Epithelial cell of esophagus (primary cell): ENCODE results near the gene NOP10.

Experiments
- DNase-seq: peaks from one replicate; pipeline ENCODE4 v3.0.0; 2010; ENCODE audit warnings: low read depth
- H3K4me3 ChIP-seq: 2 replicates; pipeline ENCODE4 v1.5.1; 2011; ENCODE audit warnings: mild to moderate bottlenecking, low read length, control low read depth
- TF ChIP-seq, protein P1 (sequence below): IDR thresholded peaks from 2 replicates; pipeline ENCODE4 v1.5.1; 2011; ENCODE audit warnings: low read depth, mild to moderate bottlenecking, low read length, control low read depth, inconsistent platforms; ENCODE audit not compliant: insufficient read depth; ENCODE audit errors: missing control alignments

NOP10 gene

GRCh38 chr15:34370129-34370528, 27.2 kb upstream of the NOP10 start:
- DNase-seq, result no peak
- H3K4me3 ChIP-seq, result no peak overlapping the region
- TF ChIP-seq, protein P1, sequence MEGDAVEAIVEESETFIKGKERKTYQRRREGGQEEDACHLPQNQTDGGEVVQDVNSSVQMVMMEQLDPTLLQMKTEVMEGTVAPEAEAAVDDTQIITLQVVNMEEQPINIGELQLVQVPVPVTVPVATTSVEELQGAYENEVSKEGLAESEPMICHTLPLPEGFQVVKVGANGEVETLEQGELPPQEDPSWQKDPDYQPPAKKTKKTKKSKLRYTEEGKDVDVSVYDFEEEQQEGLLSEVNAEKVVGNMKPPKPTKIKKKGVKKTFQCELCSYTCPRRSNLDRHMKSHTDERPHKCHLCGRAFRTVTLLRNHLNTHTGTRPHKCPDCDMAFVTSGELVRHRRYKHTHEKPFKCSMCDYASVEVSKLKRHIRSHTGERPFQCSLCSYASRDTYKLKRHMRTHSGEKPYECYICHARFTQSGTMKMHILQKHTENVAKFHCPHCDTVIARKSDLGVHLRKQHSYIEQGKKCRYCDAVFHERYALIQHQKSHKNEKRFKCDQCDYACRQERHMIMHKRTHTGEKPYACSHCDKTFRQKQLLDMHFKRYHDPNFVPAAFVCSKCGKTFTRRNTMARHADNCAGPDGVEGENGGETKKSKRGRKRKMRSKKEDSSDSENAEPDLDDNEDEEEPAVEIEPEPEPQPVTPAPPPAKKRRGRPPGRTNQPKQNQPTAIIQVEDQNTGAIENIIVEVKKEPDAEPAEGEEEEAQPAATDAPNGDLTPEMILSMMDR, result no peak

GRCh38 chr15:34367101-34368081, 24.5 kb upstream of the NOP10 start, which contains the start of gene LPCAT4:
LPCAT4 (minus strand) TSS chr15:34367196; CDS start chr15:34367100, 96 bp downstream.
- peak; percentile 88 for DNase-seq
- peak within 1 kb of the TSS; percentile 79 for H3K4me3 ChIP-seq
- TF ChIP-seq, protein P1, result peak; percentile 80

GRCh38 chr15:34366271-34367065, 23.5 kb upstream of the NOP10 start:
- peak; percentile 69 for DNase-seq
- TF ChIP-seq, protein P1, result no peak
- H3K4me3 ChIP-seq, result peak overlapping the region; percentile 79

GRCh38 chr15:34365836-34366235, 22.9 kb upstream of the NOP10 start:
- TF ChIP-seq, protein P1, result no peak
- DNase-seq, result no peak
- peak overlapping the region; percentile 79 for H3K4me3 ChIP-seq

DNA sequence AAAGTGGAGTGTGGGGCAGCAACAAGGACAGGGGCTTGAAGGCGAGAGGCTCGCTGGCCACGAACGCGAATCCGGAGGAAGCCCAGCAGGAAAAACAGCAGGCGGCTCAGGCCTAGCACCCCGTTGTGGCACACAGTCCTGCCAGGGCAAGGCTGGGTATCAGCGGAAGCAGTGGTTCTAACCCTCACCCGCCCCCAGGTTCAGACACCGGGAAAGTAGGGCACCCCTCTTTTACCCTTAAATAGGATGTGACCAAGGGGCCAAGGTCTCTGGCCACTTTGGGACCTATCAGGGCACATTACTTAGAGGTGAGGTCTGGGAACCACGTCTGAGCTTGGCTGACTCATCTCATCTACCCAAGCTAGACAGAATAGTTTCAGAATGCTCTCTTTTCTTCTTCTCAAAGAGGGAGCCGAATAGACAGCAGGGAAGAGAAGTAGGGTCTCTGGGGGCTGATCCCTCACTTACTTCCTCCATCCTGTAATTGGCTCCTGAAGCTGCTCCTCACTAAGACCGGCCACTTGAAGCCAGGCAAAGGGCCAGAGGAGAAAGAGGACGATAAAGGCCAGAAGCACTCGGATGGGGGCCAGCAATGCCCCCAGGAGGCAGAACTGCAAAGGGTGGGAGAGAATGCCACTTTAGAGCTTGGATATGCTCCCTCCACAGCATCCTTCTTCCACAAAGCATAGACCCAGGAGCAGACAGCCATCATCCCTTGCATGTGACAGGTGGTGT, 22.3 kb upstream of the NOP10 start:
- no peak for DNase-seq
- H3K4me3 ChIP-seq, result no peak overlapping the region
- TF ChIP-seq, protein P1, result no peak

- no peak overlapping the region for H3K4me3 ChIP-seq
- TF ChIP-seq, protein P1, result no peak
- no peak for DNase-seq
Observed at GRCh38 chr15:34364041-34364440, 21.1 kb upstream of the NOP10 start.
